ENCODE data around the gene EGFL8. TPM values are rescaled to one million over a fixed set of nuclear protein-coding genes. Genes with fewer than 3 reads are reported as not detected.

Gene EGFL8
- total and polyA plus RNA-seq, 9 of the 15 experiments (the other 6 are each of a cell fraction or from before 2014, with no cell fraction given): 2.2 to 47.4 (median 14.2) TPM

- 0 out of 2 replicates have a peak, but pooled peaks have one; percentile 56 for TF ChIP-seq MTF1 (CRISPR knock-in tag; IDR thresholded peaks at IDR 0.05; ENCODE audit: borderline replicate concordance)
- peak; percentile 76; the same call in 1 of the 2 replicates for TF ChIP-seq HIVEP1 (CRISPR knock-in tag; IDR thresholded peaks at IDR 0.05)
- no peak for TF ChIP-seq HNRNPK (IDR thresholded peaks at IDR 0.05; ENCODE audit: low read depth, low read length, poor library complexity, severe bottlenecking)
- TF ChIP-seq KDM5B (IDR thresholded peaks at IDR 0.05; ENCODE audit: insufficient replicate concordance, low read depth, low read length): no peak
- TF ChIP-seq GABPA (tag; conservative IDR thresholded peaks at IDR 0.05; ENCODE audit: low read depth): peak; percentile 56; the same call in 1 of the 2 replicates
- TF ChIP-seq ZNF445 (CRISPR knock-in tag; IDR thresholded peaks at IDR 0.05; ENCODE audit: low read depth): no peak
- peak; percentile 57; the same call in 1 of the 2 replicates for TF ChIP-seq ZNF644 (tag; IDR thresholded peaks at IDR 0.05; ENCODE audit: low read depth)
- no peak for TF ChIP-seq ZNF76 (CRISPR knock-in tag; IDR thresholded peaks at IDR 0.05; ENCODE audit: borderline replicate concordance)
- TF ChIP-seq PATZ1 (CRISPR knock-in tag; IDR thresholded peaks at IDR 0.05; ENCODE audit: borderline replicate concordance): 0 out of 2 replicates have a peak, but pooled peaks have one; percentile 19
- TF ChIP-seq PRMT5 (CRISPR knock-in tag; IDR thresholded peaks at IDR 0.05): no peak
- no peak for TF ChIP-seq STAG1 (CRISPR knock-in tag; IDR thresholded peaks at IDR 0.05; ENCODE audit: borderline replicate concordance)
- no peak for TF ChIP-seq FOXJ3 (CRISPR knock-in tag; IDR thresholded peaks at IDR 0.05)
- TF ChIP-seq SRSF9 (IDR thresholded peaks at IDR 0.05; ENCODE audit: borderline replicate concordance, low read depth, low read length): no peak
- no peak for TF ChIP-seq HDAC8 (tag; IDR thresholded peaks at IDR 0.05)
- no peak for TF ChIP-seq ZNF24 (IDR thresholded peaks at IDR 0.05)
- no peak for TF ChIP-seq WHSC1 (IDR thresholded peaks at IDR 0.05; ENCODE audit: low read length)
- peak; percentile 69 for TF ChIP-seq SP1 (CRISPR knock-in tag; IDR thresholded peaks at IDR 0.05)
- TF ChIP-seq ZNF592 (IDR thresholded peaks at IDR 0.05): peak; percentile 69; the same call in 1 of the 2 replicates
- TF ChIP-seq U2AF1 (optimal IDR thresholded peaks at IDR 0.05; ENCODE audit: low read depth, low read length): no peak
- no peak for TF ChIP-seq CEBPG (CRISPR knock-in tag; IDR thresholded peaks at IDR 0.05)
- 0 out of 4 replicates have a peak, but pooled peaks of 1 of the 2 experiments have one; percentile 7 for TF ChIP-seq CEBPG (tag; conservative IDR thresholded peaks at IDR 0.05 in 1 of 2, IDR thresholded peaks at IDR 0.05 in 1 of 2)
- TF ChIP-seq RBM14 (IDR thresholded peaks at IDR 0.05; ENCODE audit: borderline replicate concordance, insufficient read depth, low read depth, low read length): no peak
These were observed 12.9 kb downstream of the EGFL8 start (continued) for GRCh38 chr6:32177183-32177787.

Measured in K562 (cell line).